SK-N-SH treated with all-trans-retinoic acid at 6 μM for 48 hours (cell line): Measurements from ENCODE around the gene RASL11B.

Experiments
- ARNTL ChIP-seq: fragments of 450-650 bp; formaldehyde crosslinking; IDR thresholded peaks from 2 replicates; pipeline ENCODE4 v1.5.0; 2020; ENCODE audit warnings: low read depth, mild to moderate bottlenecking, moderate library complexity, borderline replicate concordance
- GLIS3 ChIP-seq: fragments of 250-450 bp; sonication (Bioruptor Pico); IDR thresholded peaks from 2 replicates; pipeline ENCODE4 v1.5.0; 2020; ENCODE audit warnings: mild to moderate bottlenecking, moderate library complexity
- RARB ChIP-seq: fragments of 250-450 bp; sonication (Bioruptor Pico); IDR thresholded peaks from 2 replicates; pipeline ENCODE4 v1.8.0; 2021; ENCODE audit warnings: mild to moderate bottlenecking, moderate library complexity
- ZNF565 ChIP-seq: fragments of 450-650 bp; formaldehyde crosslinking; conservative IDR thresholded peaks from 2 replicates; pipeline ENCODE4 v1.5.0; 2020; ENCODE audit warnings: low read depth, mild to moderate bottlenecking, moderate library complexity
- ZNF70 ChIP-seq: fragments of 450-650 bp; formaldehyde crosslinking; IDR thresholded peaks from 2 replicates; pipeline ENCODE4 v1.5.0; 2020; ENCODE audit warnings: mild to moderate bottlenecking, moderate library complexity

GRCh38 chr4:52884994-52885393, 22.9 kb downstream of the RASL11B start:
- TF ChIP-seq ZNF565 (CRISPR knock-in tag) (no peak), GLIS3 (no peak), RARB (no peak), ZNF70 (CRISPR knock-in tag) (no peak), ARNTL (no peak)
